NCI-H1417 treated with DMSO at 0.1 percent for 48 hours (cell line): Measurements from ENCODE around the gene FGD5.
"Not testable (repeated sequence)": the region's sequence is repeated elsewhere in the genome, so short reads cannot be mapped to it uniquely, and the experiment has no call there.

ENCODE experiments used
- DNase-seq: peaks from one replicate; lab custom pipeline; 2025; lab: John Stamatoyannopoulos, UW

The FGD5 gene

GRCh38 chr3:14806641-14807263 is 12.0 kb upstream of the FGD5 start:
- DNase-seq: no peak

GRCh38 chr3:14808025-14808424 is 10.7 kb upstream of the FGD5 start:
- DNase-seq: no peak

GRCh38 chr3:14808502-14809266 is 10.1 kb upstream of the FGD5 start:
- no peak for DNase-seq

GRCh38 chr3:14809611-14810010 is 9.2 kb upstream of the FGD5 start:
- DNase-seq: not testable (repeated sequence)

- DNase-seq: no peak
Observed at GRCh38 chr3:14810070-14810791, 8.5 kb upstream of the FGD5 start.

- DNase-seq: no peak
Observed at GRCh38 chr3:14810801-14811661, 7.7 kb upstream of the FGD5 start.

GRCh38 chr3:14811684-14812083 is 7.1 kb upstream of the FGD5 start:
- DNase-seq: no peak

GRCh38 chr3:14812196-14812790 is 6.5 kb upstream of the FGD5 start:
- no peak for DNase-seq

- no peak for DNase-seq
Observed at GRCh38 chr3:14814411-14814871, 4.3 kb upstream of the FGD5 start.

- DNase-seq: no peak
Observed at GRCh38 chr3:14816359-14816758, 2.4 kb upstream of the FGD5 start.

GRCh38 chr3:14819671-14820070 is 909 bp downstream of the FGD5 start:
- DNase-seq: no peak

GRCh38 chr3:14820156-14820555 is 1.4 kb downstream of the FGD5 start:
- DNase-seq: no peak

GRCh38 chr3:14821151-14821550 is 2.4 kb downstream of the FGD5 start:
- DNase-seq: no peak

- no peak for DNase-seq
Observed at GRCh38 chr3:14822134-14822533, 3.4 kb downstream of the FGD5 start.

GRCh38 chr3:14822670-14823390 is 4.1 kb downstream of the FGD5 start:
- no peak for DNase-seq

GRCh38 chr3:14823393-14823792 is 4.6 kb downstream of the FGD5 start:
- no peak for DNase-seq

- DNase-seq: no peak
Observed at GRCh38 chr3:14823910-14824629, 5.3 kb downstream of the FGD5 start.

- no peak for DNase-seq
Observed at GRCh38 chr3:14824646-14825045, 5.9 kb downstream of the FGD5 start.

- DNase-seq: no peak
Observed at GRCh38 chr3:14826069-14826468, 7.3 kb downstream of the FGD5 start.

GRCh38 chr3:14827776-14828175 is 9.0 kb downstream of the FGD5 start:
- DNase-seq: no peak
